ENCODE data around the gene USP34.
"Not testable (repeated sequence)": the region's sequence is repeated elsewhere in the genome, so short reads cannot be mapped to it uniquely, and the experiment has no call there.

USP34 gene

DNA sequence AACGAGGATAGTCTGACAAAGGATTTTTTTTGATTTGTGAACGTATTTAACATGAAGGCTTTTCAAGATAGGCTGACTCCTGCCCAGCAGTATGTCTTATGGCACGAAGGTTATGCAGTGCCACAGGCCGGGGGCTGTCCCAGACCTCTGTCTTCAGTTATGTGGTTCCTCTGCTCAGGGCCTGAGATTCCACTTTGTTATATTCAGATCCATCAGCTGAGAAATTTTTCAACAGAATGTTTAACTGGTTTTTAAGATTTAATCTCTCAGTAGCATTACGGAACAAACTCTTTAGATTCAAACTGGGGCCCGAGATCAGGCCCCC lies 288.9 kb downstream of the USP34 start:
- no peak for DNase-seq (ENCODE audit: low read depth)

DNA sequence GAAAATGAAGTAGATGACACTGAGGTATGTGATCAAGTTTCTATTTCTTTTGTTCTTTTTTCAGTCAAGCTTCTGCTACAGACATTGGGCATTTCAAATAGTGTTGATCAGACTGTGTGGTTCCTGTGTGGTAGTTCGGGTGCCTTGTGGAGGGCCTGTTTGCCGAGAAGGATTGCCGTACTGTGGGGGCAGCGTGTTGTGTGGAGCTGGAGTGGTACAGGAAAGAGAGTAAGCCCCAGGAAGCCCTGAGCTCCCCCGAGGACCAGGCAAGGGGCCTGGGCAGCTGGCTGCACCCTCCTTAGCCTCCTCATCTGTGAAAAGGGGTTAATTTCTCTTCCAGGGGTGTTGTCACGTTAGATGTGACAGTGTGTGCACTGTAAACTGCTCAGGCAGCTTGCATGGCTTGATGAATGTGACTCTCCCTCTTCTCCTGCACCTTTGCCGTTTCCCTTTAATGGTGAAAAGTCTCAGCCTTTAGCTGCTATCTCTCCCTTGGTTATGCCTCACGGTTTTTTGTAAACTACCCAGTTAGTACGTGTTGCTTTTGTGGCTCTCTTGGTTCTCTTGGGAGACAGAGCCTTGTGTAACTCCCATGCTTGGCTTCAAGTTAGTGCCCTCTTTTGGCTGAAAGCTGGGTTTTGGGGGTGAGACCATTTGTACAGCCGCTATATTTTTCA lies 289.4 kb downstream of the USP34 start:
- DNase-seq (ENCODE audit: low read depth), result no peak

GRCh38 chr2:61180686-61181085 lies 290.2 kb downstream of the USP34 start:
- DNase-seq (ENCODE audit: low read depth), result no peak

DNA sequence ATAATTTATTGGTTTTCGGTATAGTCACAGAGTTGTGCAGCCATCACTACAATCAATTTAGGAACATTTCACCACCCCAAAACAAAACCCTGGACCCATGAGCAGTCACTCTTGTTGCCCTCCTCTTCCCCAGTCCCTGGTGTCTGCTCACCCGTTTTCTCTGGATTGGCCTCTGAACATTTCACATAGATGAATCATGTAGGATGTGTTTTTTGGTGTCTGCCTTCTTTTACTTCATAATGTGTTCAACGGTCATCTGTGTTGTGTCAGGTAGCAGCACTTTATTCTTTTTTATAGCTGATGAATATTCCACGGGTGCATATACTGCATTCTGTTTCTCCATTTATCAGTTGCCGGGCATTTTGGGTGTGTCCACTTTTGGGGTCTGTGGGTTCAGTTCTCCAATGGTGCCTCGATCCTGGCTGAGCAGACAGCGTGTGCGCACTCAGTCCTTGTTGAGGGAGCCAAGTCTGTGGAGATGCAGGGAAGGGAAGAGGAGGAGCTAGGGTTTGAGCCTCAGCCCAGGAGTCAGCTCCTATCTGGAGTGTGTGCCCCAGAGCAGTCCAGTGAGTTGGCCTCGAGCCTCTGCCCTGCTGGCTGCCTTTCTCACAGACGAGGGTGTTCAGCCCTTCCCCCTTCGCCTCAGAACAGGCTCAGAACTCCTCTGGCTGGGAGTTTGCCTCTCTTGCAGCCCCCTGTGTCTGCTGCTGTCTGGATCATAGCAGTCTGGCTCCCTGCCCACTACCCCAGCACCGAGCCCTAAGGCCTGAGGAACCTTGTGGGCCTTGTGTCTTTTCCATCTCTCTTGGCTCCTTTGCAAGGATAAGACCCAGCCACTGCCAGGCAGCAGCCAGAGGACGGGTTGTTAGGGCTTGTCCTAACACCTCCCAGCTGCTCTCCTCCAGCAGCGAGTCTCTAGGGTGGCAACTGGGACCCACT lies 290.9 kb downstream of the USP34 start:
- DNase-seq (ENCODE audit: low read depth), result peak; percentile 65

DNA sequence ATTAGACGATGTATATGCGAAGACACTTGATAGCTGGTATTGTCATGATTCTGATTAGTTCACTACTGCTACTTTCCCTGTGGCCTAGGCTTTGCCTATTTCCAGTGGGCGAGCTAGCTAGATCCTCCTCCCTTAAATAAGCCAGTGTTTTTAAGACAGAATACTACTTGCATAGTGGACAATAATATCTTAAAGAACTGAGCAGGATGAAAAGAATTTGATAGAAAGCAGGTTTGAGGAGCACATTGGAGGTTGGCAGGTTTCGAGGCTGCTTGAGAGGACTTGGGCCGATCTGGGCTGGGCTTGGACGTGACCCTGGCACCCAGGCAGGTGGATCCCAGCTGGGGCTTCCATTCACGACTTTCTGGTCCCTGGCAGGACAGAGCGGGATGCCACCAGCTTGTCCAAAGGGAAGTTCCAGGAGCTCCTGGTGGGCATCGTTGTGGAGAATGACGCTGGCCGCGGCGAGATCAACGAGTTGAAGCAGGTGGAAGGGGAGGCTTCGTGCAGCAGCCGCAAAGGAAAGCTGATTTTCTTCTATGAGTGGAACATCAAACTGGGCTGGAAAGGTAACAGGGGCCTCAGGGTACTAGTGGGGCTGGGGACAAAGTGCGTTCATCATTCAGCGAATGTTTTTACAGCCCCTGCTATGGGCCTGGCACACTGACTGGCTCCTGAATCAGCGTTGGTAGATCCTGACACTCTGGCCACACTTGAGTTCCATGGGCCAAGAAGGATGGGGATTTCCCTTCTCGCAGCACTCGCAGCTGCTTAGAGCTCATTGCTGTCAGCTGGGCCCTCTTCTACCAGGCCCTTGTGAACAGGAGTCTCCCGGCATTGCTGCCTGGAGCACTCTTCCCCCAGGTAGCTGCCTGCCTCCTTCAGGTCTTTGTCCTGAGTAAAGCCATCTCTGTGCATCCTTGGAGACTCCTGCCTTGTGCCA lies 292.0 kb downstream of the USP34 start:
- peak; percentile 19 for DNase-seq (ENCODE audit: low read depth)

DNA sequence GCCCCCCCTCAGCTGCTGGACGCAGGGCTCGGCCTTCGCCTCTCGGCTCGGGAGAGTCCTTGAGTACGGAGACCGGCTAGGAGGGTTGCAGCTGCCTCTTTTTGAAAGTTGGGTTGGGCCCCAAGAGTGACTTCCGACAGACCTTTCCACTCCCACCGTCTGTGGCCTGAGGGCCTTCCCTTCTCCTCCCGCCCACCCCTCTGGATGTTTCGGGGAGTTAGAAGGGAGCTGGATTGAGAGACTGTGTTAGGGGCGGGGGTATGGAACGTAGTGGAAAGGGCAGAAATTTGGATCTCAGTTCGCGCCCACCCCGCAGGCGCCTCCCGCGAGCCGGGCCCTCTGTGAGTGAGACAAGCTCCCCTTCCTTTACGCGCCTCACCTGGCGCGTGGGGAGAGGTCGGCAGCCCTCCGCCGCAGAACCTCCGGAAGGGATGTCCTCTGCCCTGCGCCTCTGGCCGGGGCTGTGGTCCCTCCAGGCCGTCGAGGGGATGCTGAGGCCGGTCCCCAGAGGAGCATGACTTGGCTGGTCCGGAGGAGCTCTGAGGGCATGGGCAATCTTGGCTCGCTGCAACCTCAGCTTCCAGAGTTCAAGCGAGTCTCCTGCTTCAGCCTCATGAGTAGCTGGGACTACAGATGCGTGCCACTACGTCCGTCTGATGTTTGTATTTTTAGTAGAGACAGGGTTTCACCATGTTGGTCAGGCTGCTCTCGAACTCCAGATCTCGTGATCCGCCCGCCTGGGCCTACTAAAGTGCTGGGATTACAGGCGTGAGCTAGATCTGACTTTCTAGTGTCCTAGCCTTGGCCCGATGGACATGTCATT lies 292.9 kb downstream of the USP34 start:
- DNase-seq (ENCODE audit: low read depth), result peak; percentile 45

DNA sequence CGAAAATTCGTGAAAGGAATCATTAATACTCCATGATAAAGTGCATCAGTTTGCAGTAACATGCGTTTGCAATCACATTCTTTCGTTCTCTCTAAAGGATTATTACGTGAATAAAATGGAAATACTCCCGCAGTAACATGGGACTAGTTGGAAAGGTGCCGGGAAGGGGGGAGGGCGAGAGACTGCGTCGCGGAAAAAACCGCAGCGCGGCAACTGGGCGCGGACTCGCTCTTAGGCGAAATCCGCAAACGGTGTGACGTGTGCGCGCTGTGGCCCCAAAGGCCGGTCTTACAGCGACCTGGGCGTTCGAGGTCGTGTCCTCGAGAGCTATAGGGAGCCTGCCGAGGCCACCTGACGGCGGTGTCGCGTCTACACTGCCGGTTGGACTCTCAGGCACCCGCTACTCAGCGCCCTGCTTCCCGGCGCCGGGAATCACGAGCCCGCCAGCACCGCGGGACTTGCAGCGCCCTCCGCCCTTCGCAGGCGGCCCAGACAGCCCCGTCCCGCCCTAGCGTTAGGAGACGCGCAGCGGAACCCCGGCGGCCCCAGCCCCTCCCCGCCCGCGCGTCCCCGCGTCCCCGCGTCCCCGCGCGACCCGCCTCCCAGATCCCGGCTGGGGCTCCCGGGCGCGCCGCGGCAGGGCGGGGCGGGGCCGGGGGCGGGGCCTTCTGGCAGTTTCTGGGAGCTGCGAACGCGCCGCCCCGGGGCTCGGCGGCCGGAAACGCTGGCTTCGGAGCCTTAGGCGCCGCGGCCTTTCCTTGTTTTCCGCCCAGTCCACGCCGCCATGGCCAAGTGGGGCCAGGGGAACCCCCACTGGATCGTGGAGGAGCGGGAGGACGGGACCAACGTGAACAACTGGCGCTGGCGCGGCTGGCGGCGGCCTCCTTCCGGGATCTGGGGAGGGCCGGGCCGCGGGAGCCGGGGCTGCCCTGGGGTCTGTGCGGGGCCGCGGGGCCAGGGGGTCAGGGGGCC lies 293.8 kb downstream of the USP34 start:
- peak; percentile 94 for DNase-seq (ENCODE audit: low read depth)

- no peak for DNase-seq (ENCODE audit: low read depth)
These were observed 295.9 kb downstream of the USP34 start for GRCh38 chr2:61175036-61175435.

- DNase-seq (ENCODE audit: low read depth), result no peak
These were observed 297.8 kb downstream of the USP34 start for GRCh38 chr2:61173116-61173515.

DNA sequence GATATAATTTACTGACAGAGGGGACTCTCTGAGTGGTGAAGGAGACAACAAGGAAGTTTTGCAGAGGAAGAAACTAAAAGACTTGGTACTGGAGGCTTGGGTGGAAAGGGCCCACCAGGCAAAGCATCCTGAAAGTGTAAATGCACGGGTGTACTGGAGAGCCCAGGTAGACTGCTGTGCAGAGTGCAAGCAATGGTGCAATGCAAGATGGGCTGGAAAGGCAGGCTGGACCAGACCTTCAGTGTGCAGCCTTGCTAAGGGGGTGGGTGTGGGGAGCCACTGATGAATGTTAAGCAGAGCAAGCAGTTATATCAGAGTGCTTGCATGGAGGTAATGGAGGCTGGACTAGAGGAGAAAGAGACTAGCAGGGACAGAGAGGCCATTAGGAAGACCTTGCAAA lies 298.2 kb downstream of the USP34 start:
- no peak for DNase-seq (ENCODE audit: low read depth)

- DNase-seq (ENCODE audit: low read depth), result no peak
These were observed 303.3 kb downstream of the USP34 start for GRCh38 chr2:61167579-61167978.

GRCh38 chr2:61165946-61166345 lies 304.9 kb downstream of the USP34 start:
- DNase-seq (ENCODE audit: low read depth), result no peak

GRCh38 chr2:61165082-61165481 lies 305.8 kb downstream of the USP34 start:
- DNase-seq (ENCODE audit: low read depth), result not testable (repeated sequence)

DNA sequence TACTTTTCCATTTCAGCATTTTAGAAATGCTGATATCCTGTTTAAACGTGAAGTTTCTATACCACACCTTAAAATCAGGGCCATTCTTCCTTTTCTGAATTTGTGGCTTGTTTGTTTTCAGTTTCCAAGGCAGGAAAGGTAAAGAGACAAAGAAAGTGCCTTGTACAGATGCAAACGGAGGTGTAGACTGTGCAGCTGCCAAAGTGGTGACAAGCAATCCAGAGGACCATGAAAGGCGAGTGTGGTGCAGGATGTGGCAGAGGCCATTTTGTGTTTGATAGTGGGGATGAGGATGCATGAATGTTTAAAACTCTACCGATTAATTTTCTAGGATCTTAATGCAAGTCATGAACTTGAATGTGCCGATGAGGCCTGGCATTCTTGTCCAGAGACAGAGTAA lies 308.2 kb downstream of the USP34 start:
- DNase-seq (ENCODE audit: low read depth), result no peak

DNA sequence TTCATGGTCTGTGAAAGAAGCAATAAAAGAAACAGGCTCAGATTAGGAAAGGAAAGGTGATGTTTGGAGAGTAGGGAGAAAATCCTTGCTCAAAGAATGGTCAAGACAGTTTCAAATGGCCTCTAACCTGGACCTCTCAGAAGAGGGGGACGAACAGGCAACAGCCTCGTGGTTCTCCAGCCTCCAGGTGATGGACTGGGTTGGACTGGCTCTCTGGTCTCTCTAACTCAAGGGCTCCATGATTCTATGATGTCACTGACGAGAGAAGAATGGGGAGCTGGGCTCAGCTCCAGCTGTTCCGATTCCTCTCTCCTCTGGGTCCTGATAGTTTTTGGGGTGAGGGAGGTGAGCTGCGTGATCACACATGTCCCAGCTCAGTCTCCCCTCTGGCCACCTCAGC lies 309.0 kb downstream of the USP34 start, which contains the start of gene C2orf74:
Gene C2orf74, plus strand, starts transcription at position 301 of the 400 bp plus-strand sequence. CDS start 327 bp downstream, outside the sequence.
- DNase-seq (ENCODE audit: low read depth), result no peak

GRCh38 chr2:61158356-61158955 lies 312.4 kb downstream of the USP34 start:
- no peak for DNase-seq (ENCODE audit: low read depth)

- no peak for DNase-seq (ENCODE audit: low read depth)
These were observed 313.4 kb downstream of the USP34 start for GRCh38 chr2:61157371-61158003.

- peak; percentile 70 for DNase-seq (ENCODE audit: low read depth)
These were observed 319.5 kb downstream of the USP34 start for GRCh38 chr2:61151436-61151835.

DNA sequence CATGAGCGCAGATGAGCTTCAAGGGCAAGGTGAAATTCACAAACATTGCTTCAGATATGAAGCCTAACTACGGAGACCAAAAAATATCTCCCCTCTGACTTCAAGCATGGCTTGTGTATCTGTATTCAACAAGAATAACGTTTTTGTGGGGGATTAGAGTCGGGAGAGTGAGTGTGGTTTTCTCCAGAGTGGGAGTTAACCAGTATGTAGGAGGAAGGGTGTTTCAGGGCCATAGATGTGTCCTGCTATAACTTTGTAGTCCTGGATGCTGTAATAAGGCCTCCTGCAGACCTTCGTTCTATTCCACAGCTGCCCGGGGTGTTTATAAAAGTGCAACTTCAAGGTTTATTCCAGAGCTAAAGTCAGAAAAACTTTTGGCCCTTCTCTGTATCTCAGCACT lies 321.8 kb downstream of the USP34 start:
- no peak for DNase-seq (ENCODE audit: low read depth)
